ENCODE data around the gene CLCN2.
A peak's percentile ranks its signal among the peaks of the same experiment; 100 is the strongest.

The CLCN2 gene

GRCh38 chr3:184299488-184300377 is 61.7 kb downstream of the CLCN2 start:
- Histone ChIP-seq H3K79me2 (ENCODE audit: insufficient read depth, low read length) (peaks cover 16% of the 10 kb centered on the region), H3K27ac (ENCODE audit: low read depth, low read length) (no peak overlapping the region), H3K4me3 (ENCODE audit: insufficient read depth, low read length, poor library complexity, severe bottlenecking) (peak overlapping the region; percentile 89), H2AFZ (ENCODE audit: low read depth, low read length, severe bottlenecking) (peak overlapping the region; percentile 40), H3K27me3 (ENCODE audit: low read length) (no peaks in the 10 kb centered on the region), H3F3A (ENCODE audit: insufficient read depth) (no peaks in the 10 kb centered on the region), H3K9me3 (ENCODE audit: insufficient read depth, low read length) (no peaks in the 10 kb centered on the region), H3K9ac (ENCODE audit: low read length) (peak overlapping the region; percentile 92), H3K36me3 (ENCODE audit: low read length) (peaks cover 7% of the 10 kb centered on the region; the same call in 1 of the 2 replicates), H3K9me2 (replicated peaks; ENCODE audit: insufficient read depth, low read length) (no peaks in the 10 kb centered on the region), H3K4me2 (ENCODE audit: low read depth, low read length, poor library complexity, severe bottlenecking) (peak overlapping the region; percentile 85), H4K20me1 (ENCODE audit: low read depth, low read length) (no peaks in the 10 kb centered on the region)
- no peak for TF ChIP-seq EZH2phosphoT487 (conservative IDR thresholded peaks at IDR 0.05; ENCODE audit: low read length)
- TF ChIP-seq CTCF (IDR thresholded peaks at IDR 0.05; ENCODE audit: insufficient read depth, low read length, poor library complexity, severe bottlenecking), result no peak

- no peak for TF ChIP-seq CTCF (IDR thresholded peaks at IDR 0.05; ENCODE audit: insufficient read depth, low read length, poor library complexity, severe bottlenecking)
- no peak for TF ChIP-seq EZH2phosphoT487 (conservative IDR thresholded peaks at IDR 0.05; ENCODE audit: low read length)
- Histone ChIP-seq H3K4me2 (ENCODE audit: low read depth, low read length, poor library complexity, severe bottlenecking) (peak within 1 kb of the TSS; percentile 85), H3K27ac (ENCODE audit: low read depth, low read length) (peak within 1 kb of the TSS; percentile 56), H3K27me3 (ENCODE audit: low read length) (no peaks in the 10 kb centered on the region), H3K9me2 (replicated peaks; ENCODE audit: insufficient read depth, low read length) (no peaks in the 10 kb centered on the region), H3F3A (ENCODE audit: insufficient read depth) (no peaks in the 10 kb centered on the region), H3K9me3 (ENCODE audit: insufficient read depth, low read length) (no peaks in the 10 kb centered on the region), H3K9ac (ENCODE audit: low read length) (peak within 1 kb of the TSS; percentile 92), H3K36me3 (ENCODE audit: low read length) (peaks cover 7% of the 10 kb centered on the region; the same call in 1 of the 2 replicates), H4K20me1 (ENCODE audit: low read depth, low read length) (no peaks in the 10 kb centered on the region), H3K4me3 (ENCODE audit: insufficient read depth, low read length, poor library complexity, severe bottlenecking) (peak within 1 kb of the TSS; percentile 89), H3K79me2 (ENCODE audit: insufficient read depth, low read length) (peaks cover 16% of the 10 kb centered on the region), H2AFZ (ENCODE audit: low read depth, low read length, severe bottlenecking) (peak within 1 kb of the TSS; percentile 72)
Measured at GRCh38 chr3:184298759-184299487, 62.5 kb downstream of the CLCN2 start, which contains the start of gene PSMD2. PSMD2 (plus strand) TSS chr3:184299241; CDS start chr3:184299267, 26 bp downstream.

GRCh38 chr3:184296616-184297015 is 64.8 kb downstream of the CLCN2 start:
- no peaks in the 10 kb centered on the region for H3F3A ChIP-seq (ENCODE audit: insufficient read depth)
- no peaks in the 10 kb centered on the region for H3K9me2 ChIP-seq (replicated peaks; ENCODE audit: insufficient read depth, low read length)
- no peaks in the 10 kb centered on the region for H3K9me3 ChIP-seq (ENCODE audit: insufficient read depth, low read length)
- peaks cover 7% of the 10 kb centered on the region; the same call in 1 of the 2 replicates for H3K36me3 ChIP-seq (ENCODE audit: low read length)
- H4K20me1 ChIP-seq (ENCODE audit: low read depth, low read length), result no peaks in the 10 kb centered on the region
- no peak overlapping the region for H3K4me3 ChIP-seq (ENCODE audit: insufficient read depth, low read length, poor library complexity, severe bottlenecking)
- H2AFZ ChIP-seq (ENCODE audit: low read depth, low read length, severe bottlenecking), result no peak overlapping the region
- no peak overlapping the region for H3K27ac ChIP-seq (ENCODE audit: low read depth, low read length)
- peaks cover 16% of the 10 kb centered on the region for H3K79me2 ChIP-seq (ENCODE audit: insufficient read depth, low read length)
- H3K27me3 ChIP-seq (ENCODE audit: low read length), result no peaks in the 10 kb centered on the region
- no peak overlapping the region for H3K4me2 ChIP-seq (ENCODE audit: low read depth, low read length, poor library complexity, severe bottlenecking)
- TF ChIP-seq CTCF (IDR thresholded peaks at IDR 0.05; ENCODE audit: insufficient read depth, low read length, poor library complexity, severe bottlenecking) (no peak), EZH2phosphoT487 (conservative IDR thresholded peaks at IDR 0.05; ENCODE audit: low read length) (no peak)
- no peak overlapping the region for H3K9ac ChIP-seq (ENCODE audit: low read length)

All from SU-DHL-6 (cell line).